HL-60 (cell line): ENCODE data around the gene ALDH7A1.
"Not testable (repeated sequence)": the region's sequence is repeated elsewhere in the genome, so short reads cannot be mapped to it uniquely, and the experiment has no call there.

ENCODE experiments used
- DNase-seq, 2 experiments: peaks; one replicate each; pipeline ENCODE4 v3.0.0-alpha.2; 2010 to 2020; ENCODE audit warnings: low read depth in 1 of 2, low spot score in 1 of 2
- H3K27ac ChIP-seq: fragments of 250-450 bp; sonication (Bioruptor Pico); replicated peaks from 2 replicates; pipeline ENCODE4 v1.5.1; 2020; ENCODE audit warnings: mild to moderate bottlenecking, moderate library complexity
- H3K27me3 ChIP-seq: fragments of 250-450 bp; sonication (Bioruptor Pico); 2 replicates; pipeline ENCODE4 v1.5.1; 2021; ENCODE audit warnings: mild to moderate bottlenecking, moderate library complexity; ENCODE audit not compliant: insufficient read depth, poor library complexity, severe bottlenecking
- H3K4me3 ChIP-seq: replicated peaks from 2 replicates; pipeline ENCODE4 v1.5.1; 2011; ENCODE audit warnings: mild to moderate bottlenecking, control low read depth, low read length; ENCODE audit not compliant: insufficient read depth
- GABPA ChIP-seq: IDR thresholded peaks from 2 replicates; pipeline ENCODE4 v1.6.1; 2012; ENCODE audit warnings: low read depth
- POLR2AphosphoS5 ChIP-seq: IDR thresholded peaks from 2 replicates; pipeline ENCODE4 v1.6.1; 2012; ENCODE audit warnings: low read depth
- SPI1 ChIP-seq: IDR thresholded peaks from 2 replicates; pipeline ENCODE4 v1.6.1; 2012; ENCODE audit warnings: low read depth, mild to moderate bottlenecking, borderline replicate concordance
- TF ChIP-seq, protein P1 (sequence below): IDR thresholded peaks from one replicate; pipeline ENCODE4 v1.5.1; 2011; ENCODE audit warnings: low read length, control low read depth, inconsistent platforms; ENCODE audit not compliant: insufficient read depth
- TF ChIP-seq, protein P2 (sequence below): IDR thresholded peaks from 2 replicates; pipeline ENCODE4 v1.6.1; 2012; ENCODE audit warnings: low read depth; ENCODE audit not compliant: insufficient replicate concordance

Gene ALDH7A1

DNA sequence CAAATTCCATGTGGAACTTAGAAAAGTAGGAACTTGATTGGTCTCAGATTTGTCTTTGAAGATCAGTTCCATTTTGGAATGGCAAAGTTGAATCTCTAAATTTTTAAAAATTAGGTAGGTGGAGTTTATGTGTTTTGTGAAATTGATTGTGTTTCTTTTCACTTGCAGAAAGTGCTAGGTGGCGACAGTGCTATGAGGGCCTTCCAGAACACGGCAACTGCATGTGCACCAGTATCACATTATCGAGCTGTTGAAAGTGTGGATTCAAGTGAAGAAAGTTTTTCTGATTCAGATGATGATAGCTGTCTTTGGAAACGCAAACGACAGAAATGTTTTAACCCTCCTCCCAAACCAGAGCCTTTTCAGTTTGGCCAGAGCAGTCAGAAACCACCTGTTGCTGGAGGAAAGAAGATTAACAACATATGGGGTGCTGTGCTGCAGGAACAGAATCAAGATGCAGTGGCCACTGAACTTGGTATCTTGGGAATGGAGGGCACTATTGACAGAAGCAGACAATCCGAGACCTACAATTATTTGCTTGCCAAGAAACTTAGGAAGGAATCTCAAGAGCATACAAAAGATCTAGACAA, 8.5 kb upstream of the ALDH7A1 start:
- H3K27ac ChIP-seq: no peak overlapping the region
- H3K4me3 ChIP-seq: no peak overlapping the region
- TF ChIP-seq, protein P1, sequence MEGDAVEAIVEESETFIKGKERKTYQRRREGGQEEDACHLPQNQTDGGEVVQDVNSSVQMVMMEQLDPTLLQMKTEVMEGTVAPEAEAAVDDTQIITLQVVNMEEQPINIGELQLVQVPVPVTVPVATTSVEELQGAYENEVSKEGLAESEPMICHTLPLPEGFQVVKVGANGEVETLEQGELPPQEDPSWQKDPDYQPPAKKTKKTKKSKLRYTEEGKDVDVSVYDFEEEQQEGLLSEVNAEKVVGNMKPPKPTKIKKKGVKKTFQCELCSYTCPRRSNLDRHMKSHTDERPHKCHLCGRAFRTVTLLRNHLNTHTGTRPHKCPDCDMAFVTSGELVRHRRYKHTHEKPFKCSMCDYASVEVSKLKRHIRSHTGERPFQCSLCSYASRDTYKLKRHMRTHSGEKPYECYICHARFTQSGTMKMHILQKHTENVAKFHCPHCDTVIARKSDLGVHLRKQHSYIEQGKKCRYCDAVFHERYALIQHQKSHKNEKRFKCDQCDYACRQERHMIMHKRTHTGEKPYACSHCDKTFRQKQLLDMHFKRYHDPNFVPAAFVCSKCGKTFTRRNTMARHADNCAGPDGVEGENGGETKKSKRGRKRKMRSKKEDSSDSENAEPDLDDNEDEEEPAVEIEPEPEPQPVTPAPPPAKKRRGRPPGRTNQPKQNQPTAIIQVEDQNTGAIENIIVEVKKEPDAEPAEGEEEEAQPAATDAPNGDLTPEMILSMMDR: no peak
- no peaks in the 10 kb centered on the region for H3K27me3 ChIP-seq
- DNase-seq: no peak

DNA sequence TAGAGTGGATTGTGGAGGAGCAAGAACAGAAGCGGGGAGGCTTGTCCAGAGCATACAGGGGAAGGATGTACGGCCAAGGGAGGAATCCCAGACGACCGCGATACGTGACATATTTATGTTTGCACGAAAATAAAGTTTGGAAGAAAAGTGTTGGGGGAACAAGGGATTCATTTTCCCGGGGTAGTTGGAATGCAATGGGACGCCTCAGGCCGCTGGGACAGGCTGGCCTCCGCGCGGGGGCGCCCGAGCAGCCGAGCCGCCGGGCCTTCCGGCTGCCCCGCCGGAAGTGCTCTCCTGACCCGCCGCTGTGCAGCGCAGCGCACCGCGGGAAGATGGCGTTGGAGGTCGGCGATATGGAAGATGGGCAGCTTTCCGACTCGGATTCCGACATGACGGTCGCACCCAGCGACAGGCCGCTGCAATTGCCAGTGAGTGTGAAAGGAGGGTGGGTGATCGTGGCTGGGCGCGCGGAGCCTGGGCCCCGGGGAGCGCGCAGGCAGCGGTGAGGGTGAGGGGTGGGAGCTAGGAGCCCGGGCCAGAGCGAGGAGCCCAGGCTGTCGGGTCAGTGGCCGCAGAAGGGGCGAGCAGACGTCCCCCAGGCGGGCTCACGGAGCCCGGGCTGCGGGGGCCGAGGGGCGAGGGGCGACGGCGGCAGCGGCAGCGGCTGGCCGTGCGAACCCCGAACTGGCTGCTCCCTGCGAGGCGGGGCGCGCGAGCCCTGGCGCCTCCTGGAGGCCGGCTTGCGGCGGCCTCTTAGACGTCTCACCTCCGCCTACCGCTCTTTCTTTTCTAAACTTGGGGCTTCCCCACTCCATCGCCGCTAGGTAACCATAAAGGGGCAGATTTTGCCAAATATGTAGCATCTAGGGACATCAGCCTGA, 5.9 kb upstream of the ALDH7A1 start, which contains the start of gene PHAX:
TSS of gene PHAX (plus strand) at position 317 of the 881 bp plus-strand sequence. CDS start at position 333, 16 bp downstream.
- peak within 1 kb of the TSS; percentile 74 for H3K27ac ChIP-seq
- H3K4me3 ChIP-seq: peak within 1 kb of the TSS; percentile 86
- no peaks in the 10 kb centered on the region for H3K27me3 ChIP-seq
- DNase-seq: peak; percentile 35 to 51
- TF ChIP-seq, protein P1: peak; percentile 35
- TF ChIP-seq POLR2AphosphoS5: peak; percentile 61; the same call in 1 of the 2 replicates
- TF ChIP-seq GABPA: peak; percentile 82
- TF ChIP-seq, protein P2, sequence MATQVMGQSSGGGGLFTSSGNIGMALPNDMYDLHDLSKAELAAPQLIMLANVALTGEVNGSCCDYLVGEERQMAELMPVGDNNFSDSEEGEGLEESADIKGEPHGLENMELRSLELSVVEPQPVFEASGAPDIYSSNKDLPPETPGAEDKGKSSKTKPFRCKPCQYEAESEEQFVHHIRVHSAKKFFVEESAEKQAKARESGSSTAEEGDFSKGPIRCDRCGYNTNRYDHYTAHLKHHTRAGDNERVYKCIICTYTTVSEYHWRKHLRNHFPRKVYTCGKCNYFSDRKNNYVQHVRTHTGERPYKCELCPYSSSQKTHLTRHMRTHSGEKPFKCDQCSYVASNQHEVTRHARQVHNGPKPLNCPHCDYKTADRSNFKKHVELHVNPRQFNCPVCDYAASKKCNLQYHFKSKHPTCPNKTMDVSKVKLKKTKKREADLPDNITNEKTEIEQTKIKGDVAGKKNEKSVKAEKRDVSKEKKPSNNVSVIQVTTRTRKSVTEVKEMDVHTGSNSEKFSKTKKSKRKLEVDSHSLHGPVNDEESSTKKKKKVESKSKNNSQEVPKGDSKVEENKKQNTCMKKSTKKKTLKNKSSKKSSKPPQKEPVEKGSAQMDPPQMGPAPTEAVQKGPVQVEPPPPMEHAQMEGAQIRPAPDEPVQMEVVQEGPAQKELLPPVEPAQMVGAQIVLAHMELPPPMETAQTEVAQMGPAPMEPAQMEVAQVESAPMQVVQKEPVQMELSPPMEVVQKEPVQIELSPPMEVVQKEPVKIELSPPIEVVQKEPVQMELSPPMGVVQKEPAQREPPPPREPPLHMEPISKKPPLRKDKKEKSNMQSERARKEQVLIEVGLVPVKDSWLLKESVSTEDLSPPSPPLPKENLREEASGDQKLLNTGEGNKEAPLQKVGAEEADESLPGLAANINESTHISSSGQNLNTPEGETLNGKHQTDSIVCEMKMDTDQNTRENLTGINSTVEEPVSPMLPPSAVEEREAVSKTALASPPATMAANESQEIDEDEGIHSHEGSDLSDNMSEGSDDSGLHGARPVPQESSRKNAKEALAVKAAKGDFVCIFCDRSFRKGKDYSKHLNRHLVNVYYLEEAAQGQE: no peak

DNA sequence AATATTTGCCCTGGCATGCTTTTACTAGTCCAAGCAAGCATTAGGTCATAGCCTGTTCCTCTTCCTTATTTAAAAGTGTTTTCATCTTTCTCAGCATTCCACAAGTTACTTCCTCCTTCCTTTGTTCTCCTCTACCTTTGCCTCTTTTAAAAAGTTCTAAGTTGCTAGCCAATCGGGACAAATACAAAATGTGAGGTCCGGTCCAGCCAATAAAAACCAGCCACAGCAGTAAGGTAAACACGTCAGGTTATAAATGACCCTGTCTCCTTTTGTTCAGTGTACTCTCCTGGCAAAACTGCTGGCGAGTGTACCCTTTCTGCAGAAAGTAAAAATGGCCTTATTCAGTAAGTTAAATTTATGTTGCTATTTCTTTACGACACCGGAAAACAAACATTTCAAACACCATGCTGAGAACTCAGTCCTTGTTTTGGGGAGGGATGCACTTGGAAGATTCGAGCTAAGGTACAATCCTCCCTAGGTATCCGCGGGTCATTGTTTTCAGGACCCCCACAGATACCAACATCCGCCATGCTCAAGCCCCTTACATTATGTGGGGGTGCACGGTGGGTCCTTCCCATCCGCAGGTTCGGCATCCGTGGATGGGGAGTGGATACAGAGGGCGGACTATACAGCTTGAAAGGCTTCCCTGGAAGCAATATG, 5.1 kb upstream of the ALDH7A1 start:
- not testable (repeated sequence) for H3K27me3 ChIP-seq, H3K27ac ChIP-seq, H3K4me3 ChIP-seq
- peak; percentile 1 to 12 for DNase-seq

DNA sequence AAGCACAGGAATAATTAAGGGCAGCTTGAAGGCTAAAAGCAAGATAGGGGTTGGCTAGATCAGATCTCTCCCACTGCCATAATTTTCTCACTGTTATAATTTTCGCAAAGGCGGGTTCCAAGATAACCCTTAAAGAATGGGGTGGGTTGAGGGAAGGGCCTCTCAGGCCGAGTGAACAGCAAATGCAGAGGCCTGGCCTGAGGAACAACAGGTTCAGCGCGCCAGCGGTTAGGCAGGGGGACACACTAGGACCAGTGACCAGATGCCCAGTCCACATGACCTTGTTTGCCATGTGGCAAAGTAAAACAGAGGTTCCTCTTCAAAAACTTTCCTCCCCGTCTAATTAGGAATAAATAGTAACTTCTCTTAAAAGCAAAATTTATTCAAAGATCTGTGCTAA, 4.5 kb upstream of the ALDH7A1 start:
- H3K27me3 ChIP-seq: peaks cover 3% of the 10 kb centered on the region
- no peak overlapping the region for H3K4me3 ChIP-seq
- H3K27ac ChIP-seq: no peak overlapping the region
- DNase-seq: no peak
- TF ChIP-seq POLR2AphosphoS5: no peak
- TF ChIP-seq GABPA: no peak
- TF ChIP-seq SPI1: no peak
- TF ChIP-seq, protein P2: no peak
- TF ChIP-seq, protein P1: no peak
